IPS-18c (cell line): ENCODE results near the gene FKBP4.
"Not testable (repeated sequence)": the region's sequence is repeated elsewhere in the genome, so short reads cannot be mapped to it uniquely, and the experiment has no call there.

Experiments
- H3K4me3 ChIP-seq: 2 replicates; pipeline ENCODE4 v1.7.0; 2013; ENCODE audit warnings: low read depth, mild to moderate bottlenecking, low read length, moderate library complexity; ENCODE audit not compliant: insufficient read depth
- H3K9me3 ChIP-seq: one replicate; pipeline ENCODE4 v1.6.1; 2013; ENCODE audit warnings: mild to moderate bottlenecking, low read length, moderate library complexity; ENCODE audit not compliant: control insufficient read depth, insufficient read depth

Gene FKBP4

GRCh38 chr12:2794736-2795289, at the start of gene FKBP4:
Gene FKBP4 (plus strand): TSS chr12:2794970. CDS start chr12:2795140, 170 bp downstream.
- peak within 1 kb of the TSS; percentile 82 for H3K4me3 ChIP-seq
- H3K9me3 ChIP-seq = no peaks in the 10 kb centered on the region

DNA sequence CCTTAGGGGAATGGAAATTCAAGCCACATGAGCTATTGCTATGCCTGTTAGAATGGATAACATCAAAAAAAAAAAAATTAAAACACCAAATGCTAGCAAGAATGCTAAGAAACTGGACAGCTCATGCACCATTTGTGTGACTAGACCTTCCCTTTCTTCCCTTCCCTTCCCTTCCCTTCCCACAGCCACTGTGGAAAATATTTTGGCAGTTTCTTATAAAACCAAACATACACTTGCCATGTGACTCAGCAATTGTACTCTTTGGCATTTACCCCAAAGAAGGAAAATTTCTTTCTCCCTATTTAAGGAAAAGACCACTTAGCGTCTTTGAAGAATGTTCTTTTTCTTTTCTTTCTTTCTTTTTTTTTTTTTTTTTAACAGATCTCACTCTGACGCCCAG, 49.1 kb upstream of the FKBP4 start:
- Histone ChIP-seq H3K9me3 (peaks cover 2% of the 10 kb centered on the region), H3K4me3 (no peak overlapping the region)

- Histone ChIP-seq H3K9me3 (peaks cover 2% of the 10 kb centered on the region), H3K4me3 (no peak overlapping the region)
Measured at GRCh38 chr12:2749580-2749979, 45.2 kb upstream of the FKBP4 start.

DNA sequence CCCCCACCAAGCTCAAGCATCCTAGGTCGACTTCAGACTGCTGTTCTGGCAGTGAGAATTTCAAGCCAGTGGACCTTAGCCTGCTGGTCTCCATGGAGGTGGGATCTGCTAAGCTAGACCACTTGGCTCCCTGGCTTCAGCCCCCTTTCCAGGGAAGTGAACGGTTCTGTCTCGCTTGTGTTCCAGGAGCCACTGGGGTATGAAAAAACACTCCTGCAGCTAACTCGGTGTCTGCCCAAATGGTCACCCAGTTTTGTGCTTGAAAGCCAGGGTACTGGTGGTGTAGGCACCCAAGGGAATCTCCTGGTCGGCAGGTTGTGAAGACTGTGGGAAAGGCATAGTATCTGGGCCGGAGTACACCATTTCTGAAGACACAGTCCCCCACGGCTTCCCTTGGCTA, 44.6 kb upstream of the FKBP4 start:
- Histone ChIP-seq H3K9me3 (no peaks in the 10 kb centered on the region), H3K4me3 (no peak overlapping the region)

- no peak overlapping the region for H3K4me3 ChIP-seq
- no peaks in the 10 kb centered on the region for H3K9me3 ChIP-seq
Measured at GRCh38 chr12:2751230-2751629, 43.5 kb upstream of the FKBP4 start.

- Histone ChIP-seq H3K9me3 (no peaks in the 10 kb centered on the region), H3K4me3 (no peak overlapping the region)
Measured at GRCh38 chr12:2751686-2752085, 43.1 kb upstream of the FKBP4 start.

- Histone ChIP-seq H3K9me3 (no peaks in the 10 kb centered on the region), H3K4me3 (peak overlapping the region; percentile 32; the same call in 1 of the 2 replicates)
Measured at GRCh38 chr12:2752676-2753371, 41.9 kb upstream of the FKBP4 start.

- H3K4me3 ChIP-seq = no peak overlapping the region
Measured at GRCh38 chr12:2753536-2753935, 41.2 kb upstream of the FKBP4 start.

GRCh38 chr12:2754208-2754607, 40.6 kb upstream of the FKBP4 start:
- no peaks in the 10 kb centered on the region for H3K9me3 ChIP-seq

More at GRCh38 chr12:2753536-2753935, 41.2 kb upstream of the FKBP4 start:
- H3K9me3 ChIP-seq = no peaks in the 10 kb centered on the region

GRCh38 chr12:2756756-2757155, 38.0 kb upstream of the FKBP4 start:
- H3K9me3 ChIP-seq = no peaks in the 10 kb centered on the region
- no peak overlapping the region for H3K4me3 ChIP-seq

More at GRCh38 chr12:2754208-2754607, 40.6 kb upstream of the FKBP4 start:
- no peak overlapping the region for H3K4me3 ChIP-seq

DNA sequence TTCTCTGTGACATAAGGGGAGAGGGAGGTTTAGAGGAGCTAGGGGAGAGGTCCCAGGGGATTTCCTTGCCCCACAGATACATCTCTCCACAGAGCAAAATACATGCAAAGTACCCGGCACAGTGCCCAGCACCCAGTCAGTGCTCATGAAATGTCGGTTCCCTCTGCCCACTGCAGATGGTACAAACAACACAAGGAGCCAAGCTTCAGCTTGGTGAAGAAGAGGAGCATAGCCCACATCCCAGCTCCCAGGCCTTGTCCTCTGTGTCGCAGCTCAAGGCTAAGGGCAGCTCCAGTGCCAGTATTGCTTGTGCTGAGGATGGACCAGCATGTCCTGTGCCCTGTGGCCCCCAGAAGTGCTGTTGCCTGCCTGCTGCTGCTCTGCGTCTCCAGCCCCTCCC, 35.0 kb upstream of the FKBP4 start:
- Histone ChIP-seq H3K4me3 (no peak overlapping the region), H3K9me3 (no peaks in the 10 kb centered on the region)

DNA sequence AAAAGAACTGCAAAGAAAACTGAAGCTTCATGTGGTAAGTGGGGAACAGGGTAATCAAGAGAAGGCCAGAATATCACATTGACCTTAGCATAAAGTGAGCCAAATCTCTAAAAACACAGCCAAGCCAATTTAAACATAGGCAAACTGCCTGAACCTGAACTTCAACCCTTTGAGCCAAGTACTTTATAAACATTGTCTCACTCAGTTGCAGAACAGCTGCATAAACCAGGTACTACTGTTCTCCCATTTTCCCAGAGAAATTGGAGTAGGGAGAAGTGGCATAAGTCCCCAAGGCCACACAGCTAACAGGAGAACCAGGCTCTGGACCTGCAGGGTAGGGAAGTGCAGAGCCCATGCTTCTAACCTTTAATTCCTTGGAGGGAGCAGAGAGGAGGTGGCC, 30.4 kb upstream of the FKBP4 start:
- Histone ChIP-seq H3K4me3 (no peak overlapping the region), H3K9me3 (no peaks in the 10 kb centered on the region)

- no peak overlapping the region for H3K4me3 ChIP-seq
- H3K9me3 ChIP-seq = no peaks in the 10 kb centered on the region
Measured at GRCh38 chr12:2765052-2765451, 29.7 kb upstream of the FKBP4 start.

GRCh38 chr12:2765608-2766007, 29.2 kb upstream of the FKBP4 start:
- no peaks in the 10 kb centered on the region for H3K9me3 ChIP-seq

DNA sequence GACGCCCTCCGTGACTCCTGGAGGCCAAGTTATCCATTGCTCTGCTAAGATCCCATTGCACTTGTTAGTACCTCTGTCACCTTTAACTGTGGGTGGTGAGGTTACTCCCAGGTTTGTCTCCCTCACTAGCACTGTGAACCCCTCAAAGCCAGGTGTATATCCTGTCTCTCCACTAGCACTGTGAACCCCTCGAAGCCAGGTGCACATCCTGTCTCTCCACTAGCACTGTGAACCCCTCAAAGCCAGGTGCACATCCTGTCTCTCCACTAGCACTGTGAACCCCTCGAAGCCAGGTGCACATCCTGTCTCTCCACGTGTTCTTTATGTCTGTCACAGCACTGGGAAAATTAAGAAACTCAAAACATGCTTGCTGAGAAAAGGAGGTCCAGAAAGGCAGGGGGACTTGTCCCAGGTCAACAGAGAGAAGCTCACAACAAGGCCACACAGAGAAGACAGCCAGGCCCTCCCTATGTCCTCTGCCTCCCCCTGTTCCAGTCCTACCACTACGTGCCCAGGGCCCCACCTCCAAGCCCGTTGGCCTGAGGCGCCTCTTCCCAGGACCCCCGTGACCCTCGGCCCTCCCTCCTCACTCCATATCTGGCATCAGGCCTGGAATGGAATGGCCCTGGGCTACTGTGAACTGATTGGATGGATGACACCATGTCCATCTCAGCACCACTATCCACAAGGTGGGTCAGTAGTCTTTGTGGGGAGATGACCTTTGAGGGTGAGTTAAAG, 26.4 kb upstream of the FKBP4 start:
- H3K9me3 ChIP-seq = no peaks in the 10 kb centered on the region
- no peak overlapping the region for H3K4me3 ChIP-seq

More at GRCh38 chr12:2765608-2766007, 29.2 kb upstream of the FKBP4 start:
- H3K4me3 ChIP-seq = no peak overlapping the region

- H3K4me3 ChIP-seq = no peak overlapping the region
- no peaks in the 10 kb centered on the region for H3K9me3 ChIP-seq
Measured at GRCh38 chr12:2769866-2770533, 24.8 kb upstream of the FKBP4 start.

GRCh38 chr12:2770544-2770943, 24.2 kb upstream of the FKBP4 start:
- not testable (repeated sequence) for H3K4me3 ChIP-seq, H3K9me3 ChIP-seq

DNA sequence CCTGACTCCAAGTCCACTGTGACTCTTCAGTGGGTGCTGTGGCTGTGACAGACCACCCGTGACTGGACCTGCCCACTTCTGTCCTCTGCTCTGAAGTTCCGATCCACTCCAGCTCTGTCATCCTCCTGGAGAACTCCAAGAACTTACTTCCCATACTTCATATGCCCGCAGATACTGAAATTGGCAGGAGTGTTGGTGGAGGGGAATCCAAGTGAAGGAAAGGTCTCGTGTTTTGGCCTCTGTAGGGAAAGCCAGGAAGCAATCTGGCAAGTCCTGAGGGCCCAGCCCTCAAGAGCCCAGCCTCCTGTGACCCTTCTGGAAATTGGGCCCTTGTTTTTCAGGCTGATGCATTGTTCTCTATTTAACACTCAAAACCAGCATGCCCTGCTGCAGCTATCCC, 22.4 kb upstream of the FKBP4 start:
- H3K9me3 ChIP-seq = no peaks in the 10 kb centered on the region
- no peak overlapping the region for H3K4me3 ChIP-seq
